ENCODE results near the gene CD83. TPM values are rescaled to one million over a fixed set of nuclear protein-coding genes. Genes with fewer than 3 reads are reported as not detected.

Gene CD83
- total RNA-seq, 1 experiment from 2014 or later = 6.5 TPM

DNA sequence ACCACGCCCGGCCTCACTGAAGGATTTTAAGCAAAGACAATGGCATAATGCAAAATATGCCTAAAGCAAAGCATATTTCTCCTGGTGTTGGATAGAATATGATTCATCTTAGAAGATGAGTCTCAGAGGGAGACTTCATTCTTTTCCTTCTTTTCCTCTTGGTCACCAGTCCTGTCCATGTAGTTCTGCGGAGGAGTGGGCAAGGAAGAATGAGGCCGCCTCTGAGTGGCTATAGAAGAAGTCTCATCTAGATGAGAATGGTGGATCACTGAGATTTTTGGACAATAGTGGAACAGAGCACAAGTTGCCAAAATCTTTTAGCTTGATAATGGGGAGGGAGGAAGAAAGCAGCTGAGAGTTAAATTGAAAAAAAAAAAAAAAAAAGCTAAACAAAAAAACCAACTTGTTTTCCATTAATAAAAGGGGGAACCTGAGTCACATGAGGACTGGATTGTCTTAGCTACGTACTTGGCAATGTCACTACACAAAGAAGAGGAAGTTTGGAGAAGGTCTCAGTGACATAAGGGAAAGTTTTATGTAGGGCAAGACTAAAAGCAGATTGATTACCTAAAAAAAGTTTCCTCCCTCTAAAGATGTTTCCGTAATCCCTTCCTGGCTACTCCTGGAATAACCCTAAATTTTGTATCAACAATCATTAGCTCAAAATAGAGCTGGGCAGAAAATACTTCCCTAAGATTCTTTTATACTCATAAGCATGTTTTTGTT is 6.0 kb downstream of the CD83 start:
- H3K9me3 Mint-ChIP-seq (ENCODE audit: low read depth, unreplicated experiment) = no peaks in the 10 kb centered on the region
- intact Hi-C loops (cut with micrococcal nuclease; ENCODE audit: unreplicated experiment) = no loop called here
- H3K27me3 Mint-ChIP-seq (ENCODE audit: unreplicated experiment) = no peaks in the 10 kb centered on the region
- no peak overlapping the region for H3K27ac Mint-ChIP-seq (ENCODE audit: unreplicated experiment)
- H3K4me1 Mint-ChIP-seq (ENCODE audit: low read depth, unreplicated experiment) = no peaks in the 10 kb centered on the region
- CTCF ChIA-PET = no interaction called here
- DNase-seq = no peak
- TF ChIP-seq, protein P1, sequence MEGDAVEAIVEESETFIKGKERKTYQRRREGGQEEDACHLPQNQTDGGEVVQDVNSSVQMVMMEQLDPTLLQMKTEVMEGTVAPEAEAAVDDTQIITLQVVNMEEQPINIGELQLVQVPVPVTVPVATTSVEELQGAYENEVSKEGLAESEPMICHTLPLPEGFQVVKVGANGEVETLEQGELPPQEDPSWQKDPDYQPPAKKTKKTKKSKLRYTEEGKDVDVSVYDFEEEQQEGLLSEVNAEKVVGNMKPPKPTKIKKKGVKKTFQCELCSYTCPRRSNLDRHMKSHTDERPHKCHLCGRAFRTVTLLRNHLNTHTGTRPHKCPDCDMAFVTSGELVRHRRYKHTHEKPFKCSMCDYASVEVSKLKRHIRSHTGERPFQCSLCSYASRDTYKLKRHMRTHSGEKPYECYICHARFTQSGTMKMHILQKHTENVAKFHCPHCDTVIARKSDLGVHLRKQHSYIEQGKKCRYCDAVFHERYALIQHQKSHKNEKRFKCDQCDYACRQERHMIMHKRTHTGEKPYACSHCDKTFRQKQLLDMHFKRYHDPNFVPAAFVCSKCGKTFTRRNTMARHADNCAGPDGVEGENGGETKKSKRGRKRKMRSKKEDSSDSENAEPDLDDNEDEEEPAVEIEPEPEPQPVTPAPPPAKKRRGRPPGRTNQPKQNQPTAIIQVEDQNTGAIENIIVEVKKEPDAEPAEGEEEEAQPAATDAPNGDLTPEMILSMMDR (IDR thresholded peaks at IDR 0.05; ENCODE audit: unreplicated experiment) = no peak
- H3K36me3 Mint-ChIP-seq (ENCODE audit: insufficient read depth, unreplicated experiment) = no peaks in the 10 kb centered on the region
- no peak overlapping the region for H3K4me3 Mint-ChIP-seq (ENCODE audit: low read depth, unreplicated experiment)
- no TSS peak for BruUV-seq (replicated peaks)

DNA sequence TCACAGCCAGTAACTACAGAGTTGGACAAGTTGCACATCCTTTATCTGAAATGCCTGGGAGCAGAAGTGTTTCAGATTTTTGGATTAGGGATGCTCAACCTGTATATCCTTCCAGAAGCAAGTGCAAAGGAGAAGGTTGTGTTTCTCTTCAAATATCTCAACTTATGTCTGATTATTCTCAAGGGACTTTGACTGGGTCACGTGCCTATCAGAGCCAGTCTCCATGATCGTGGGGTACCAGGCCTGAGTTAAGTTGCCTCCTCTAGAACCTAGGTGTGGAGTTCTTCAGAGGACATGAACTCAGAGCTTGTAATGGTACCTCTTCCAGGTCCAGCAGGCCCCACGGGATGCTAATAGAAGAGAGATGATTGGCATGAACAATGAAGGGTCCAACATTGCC is 7.8 kb downstream of the CD83 start:
- H3K4me1 Mint-ChIP-seq (ENCODE audit: low read depth, unreplicated experiment) = no peaks in the 10 kb centered on the region
- no TSS peak for BruUV-seq (replicated peaks)

DNA sequence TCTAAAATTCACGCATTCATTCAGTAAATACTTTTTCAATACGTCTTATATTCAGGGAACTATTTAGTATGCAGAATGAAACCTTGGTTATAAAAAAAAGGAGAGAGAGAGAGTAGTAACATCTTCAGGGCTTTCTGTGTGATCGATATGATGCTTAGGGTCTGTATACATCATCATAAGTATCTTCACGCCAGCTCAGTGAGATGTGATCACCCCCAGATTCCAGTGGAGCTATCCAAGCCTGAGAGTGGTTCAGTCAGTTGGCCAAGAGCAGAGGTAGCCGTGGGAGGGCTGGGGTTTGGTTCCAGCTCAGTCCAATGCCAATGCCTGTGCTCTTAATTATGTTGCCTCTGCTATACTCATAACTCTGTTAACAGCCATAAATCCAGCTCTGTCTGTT is 8.6 kb downstream of the CD83 start:
- Mint-ChIP-seq H3K36me3 (ENCODE audit: insufficient read depth, unreplicated experiment) (no peaks in the 10 kb centered on the region), H3K27ac (ENCODE audit: unreplicated experiment) (no peak overlapping the region), H3K27me3 (ENCODE audit: unreplicated experiment) (no peaks in the 10 kb centered on the region), H3K4me3 (ENCODE audit: low read depth, unreplicated experiment) (no peak overlapping the region), H3K4me1 (ENCODE audit: low read depth, unreplicated experiment) (no peaks in the 10 kb centered on the region), H3K9me3 (ENCODE audit: low read depth, unreplicated experiment) (no peaks in the 10 kb centered on the region)
- intact Hi-C loops (cut with micrococcal nuclease; ENCODE audit: unreplicated experiment) = no loop called here
- DNase-seq = no peak
- CTCF ChIA-PET = no interaction called here
- BruUV-seq (replicated peaks) = no TSS peak
- TF ChIP-seq, protein P1 (IDR thresholded peaks at IDR 0.05; ENCODE audit: unreplicated experiment) = no peak

More for the DNA sequence above, 7.8 kb downstream of the CD83 start:
- DNase-seq = no peak
- H3K27me3 Mint-ChIP-seq (ENCODE audit: unreplicated experiment) = no peaks in the 10 kb centered on the region
- no peak overlapping the region for H3K4me3 Mint-ChIP-seq (ENCODE audit: low read depth, unreplicated experiment)
- TF ChIP-seq, protein P1 (IDR thresholded peaks at IDR 0.05; ENCODE audit: unreplicated experiment) = no peak
- H3K36me3 Mint-ChIP-seq (ENCODE audit: insufficient read depth, unreplicated experiment) = no peaks in the 10 kb centered on the region
- intact Hi-C loops (cut with micrococcal nuclease; ENCODE audit: unreplicated experiment) = no loop called here
- no peaks in the 10 kb centered on the region for H3K9me3 Mint-ChIP-seq (ENCODE audit: low read depth, unreplicated experiment)
- CTCF ChIA-PET = no interaction called here
- H3K27ac Mint-ChIP-seq (ENCODE audit: unreplicated experiment) = no peak overlapping the region

DNA sequence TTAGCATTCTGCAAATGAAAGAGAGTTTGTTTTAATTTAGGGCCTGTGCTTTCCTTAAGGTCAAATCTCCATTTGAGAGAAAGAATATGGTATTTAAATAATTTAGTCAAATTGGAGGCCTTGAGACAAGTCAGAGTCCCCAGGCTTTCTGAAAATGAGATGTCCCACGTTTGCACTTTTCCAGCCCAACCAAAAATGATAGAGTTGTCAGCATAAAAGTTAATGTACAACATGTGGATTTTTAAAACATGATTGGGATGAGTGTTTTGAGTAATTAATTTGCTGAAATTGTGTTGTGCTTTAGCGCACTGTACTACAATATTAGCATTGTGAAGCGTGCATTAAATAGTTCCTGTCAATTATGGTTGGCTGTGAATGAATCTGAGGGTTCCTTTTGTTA is 10.0 kb downstream of the CD83 start:
- CTCF ChIA-PET = no interaction called here
- no peak overlapping the region for H3K4me3 Mint-ChIP-seq (ENCODE audit: low read depth, unreplicated experiment)
- no peaks in the 10 kb centered on the region for H3K36me3 Mint-ChIP-seq (ENCODE audit: insufficient read depth, unreplicated experiment)
- BruUV-seq (replicated peaks) = no TSS peak
- intact Hi-C loops (cut with micrococcal nuclease; ENCODE audit: unreplicated experiment) = no loop called here
- no peaks in the 10 kb centered on the region for H3K4me1 Mint-ChIP-seq (ENCODE audit: low read depth, unreplicated experiment)
- H3K27ac Mint-ChIP-seq (ENCODE audit: unreplicated experiment) = no peak overlapping the region
- no peaks in the 10 kb centered on the region for H3K9me3 Mint-ChIP-seq (ENCODE audit: low read depth, unreplicated experiment)
- TF ChIP-seq, protein P1 (IDR thresholded peaks at IDR 0.05; ENCODE audit: unreplicated experiment) = no peak
- H3K27me3 Mint-ChIP-seq (ENCODE audit: unreplicated experiment) = no peaks in the 10 kb centered on the region
- no peak for DNase-seq
